ENCODE measurements around the gene ATP13A4.

ATP13A4 gene

DNA sequence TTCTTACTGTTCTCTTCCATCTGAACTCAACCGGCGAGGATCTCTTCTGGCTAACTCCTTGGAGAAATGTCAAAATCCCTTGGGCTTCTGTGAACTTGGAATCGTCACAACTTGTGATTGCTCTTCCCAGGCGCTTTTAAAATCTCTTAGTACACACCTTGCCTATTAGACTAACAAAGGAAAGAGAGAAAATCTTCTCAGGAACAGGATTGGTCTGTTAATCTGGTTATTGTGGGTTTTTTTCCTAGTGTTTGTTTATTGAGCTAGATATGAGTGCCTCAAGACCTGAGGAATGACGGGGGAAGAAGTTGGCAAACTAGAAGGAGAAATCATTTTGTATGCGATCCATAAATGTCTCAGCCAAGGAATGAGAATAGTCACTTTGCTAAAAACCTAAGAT, 176.0 kb downstream of the ATP13A4 start, which contains the start of gene ATP13A5:
TSS of gene ATP13A5 (minus strand) at position 48 of the 400 bp plus-strand sequence. CDS start at position 20, 28 bp downstream.
- no peak for DNase-seq (ENCODE audit: extremely low read depth, low read depth)
- TF ChIP-seq, protein P1, sequence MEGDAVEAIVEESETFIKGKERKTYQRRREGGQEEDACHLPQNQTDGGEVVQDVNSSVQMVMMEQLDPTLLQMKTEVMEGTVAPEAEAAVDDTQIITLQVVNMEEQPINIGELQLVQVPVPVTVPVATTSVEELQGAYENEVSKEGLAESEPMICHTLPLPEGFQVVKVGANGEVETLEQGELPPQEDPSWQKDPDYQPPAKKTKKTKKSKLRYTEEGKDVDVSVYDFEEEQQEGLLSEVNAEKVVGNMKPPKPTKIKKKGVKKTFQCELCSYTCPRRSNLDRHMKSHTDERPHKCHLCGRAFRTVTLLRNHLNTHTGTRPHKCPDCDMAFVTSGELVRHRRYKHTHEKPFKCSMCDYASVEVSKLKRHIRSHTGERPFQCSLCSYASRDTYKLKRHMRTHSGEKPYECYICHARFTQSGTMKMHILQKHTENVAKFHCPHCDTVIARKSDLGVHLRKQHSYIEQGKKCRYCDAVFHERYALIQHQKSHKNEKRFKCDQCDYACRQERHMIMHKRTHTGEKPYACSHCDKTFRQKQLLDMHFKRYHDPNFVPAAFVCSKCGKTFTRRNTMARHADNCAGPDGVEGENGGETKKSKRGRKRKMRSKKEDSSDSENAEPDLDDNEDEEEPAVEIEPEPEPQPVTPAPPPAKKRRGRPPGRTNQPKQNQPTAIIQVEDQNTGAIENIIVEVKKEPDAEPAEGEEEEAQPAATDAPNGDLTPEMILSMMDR (IDR thresholded peaks at IDR 0.05; ENCODE audit: low read depth, low read length, missing control alignments), result no peak
- no peak within 1 kb of the TSS for H3K4me3 ChIP-seq (replicated peaks; ENCODE audit: low read depth, low read length)

DNA sequence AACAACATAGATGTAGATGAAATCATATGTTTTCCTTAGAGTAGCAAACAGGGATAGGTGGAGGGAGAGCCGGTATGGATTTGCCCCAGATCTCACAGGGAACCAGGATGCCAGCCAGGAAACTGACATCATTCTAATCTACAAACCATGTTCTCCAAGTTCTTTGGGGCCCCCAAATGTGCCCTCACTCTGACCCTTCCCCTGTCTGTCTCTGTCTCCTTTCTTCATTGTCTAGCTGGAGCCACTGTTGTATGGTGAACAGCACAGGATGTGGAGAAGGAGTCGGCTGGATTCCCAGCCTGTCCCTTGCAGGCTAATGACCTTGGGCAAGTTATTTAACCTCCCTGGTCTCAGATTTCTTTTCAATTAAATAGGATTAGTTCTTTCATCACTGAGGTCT, 177.1 kb downstream of the ATP13A4 start:
- DNase-seq (ENCODE audit: extremely low read depth, low read depth), result no peak
- no peak overlapping the region for H3K4me3 ChIP-seq (replicated peaks; ENCODE audit: low read depth, low read length)
- TF ChIP-seq, protein P1 (IDR thresholded peaks at IDR 0.05; ENCODE audit: low read depth, low read length, missing control alignments), result no peak

DNA sequence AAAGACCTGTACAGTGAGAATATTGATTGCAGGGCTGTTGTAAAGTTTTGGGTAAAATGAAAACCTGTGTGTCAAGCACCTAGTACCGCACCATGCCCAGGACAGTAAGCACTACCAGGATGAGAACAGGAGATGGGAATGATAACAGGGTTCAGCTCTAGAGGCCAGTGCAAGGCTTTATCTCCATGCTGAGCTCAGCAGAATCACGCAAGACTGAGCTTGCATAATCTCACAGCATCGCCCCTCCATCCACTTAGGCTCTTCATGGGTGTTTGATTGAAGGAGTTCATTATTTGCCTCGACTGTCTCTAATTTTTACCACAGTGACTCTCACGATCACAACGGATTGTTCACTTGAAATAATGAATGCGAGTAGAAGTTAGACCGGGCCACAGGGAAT, 179.1 kb downstream of the ATP13A4 start:
- H3K4me3 ChIP-seq (replicated peaks; ENCODE audit: low read depth, low read length), result no peak overlapping the region
- TF ChIP-seq, protein P1 (IDR thresholded peaks at IDR 0.05; ENCODE audit: low read depth, low read length, missing control alignments), result no peak
- DNase-seq (ENCODE audit: extremely low read depth, low read depth), result no peak

DNA sequence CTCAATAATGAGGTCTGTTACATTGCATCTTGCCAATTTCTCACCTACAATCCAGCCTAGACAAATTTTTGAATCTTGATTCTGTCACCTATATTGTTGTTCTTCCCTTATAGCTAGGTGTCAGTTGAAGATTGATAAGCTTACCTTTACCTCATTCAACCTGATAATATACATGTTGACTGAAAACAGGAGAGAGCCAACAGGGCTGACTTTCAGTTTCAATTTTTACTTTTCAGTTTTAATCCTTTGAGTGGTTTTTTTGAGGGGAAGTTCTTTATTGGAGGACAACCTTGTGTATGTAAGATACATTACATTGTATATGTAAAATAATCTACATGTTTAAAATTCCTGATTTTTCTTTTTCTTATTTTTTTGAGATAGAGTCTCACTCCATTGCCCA, 181.9 kb downstream of the ATP13A4 start:
- no peak for DNase-seq (ENCODE audit: extremely low read depth, low read depth)
- H3K4me3 ChIP-seq (replicated peaks; ENCODE audit: low read depth, low read length), result no peak overlapping the region
- TF ChIP-seq, protein P1 (IDR thresholded peaks at IDR 0.05; ENCODE audit: low read depth, low read length, missing control alignments), result no peak

DNA sequence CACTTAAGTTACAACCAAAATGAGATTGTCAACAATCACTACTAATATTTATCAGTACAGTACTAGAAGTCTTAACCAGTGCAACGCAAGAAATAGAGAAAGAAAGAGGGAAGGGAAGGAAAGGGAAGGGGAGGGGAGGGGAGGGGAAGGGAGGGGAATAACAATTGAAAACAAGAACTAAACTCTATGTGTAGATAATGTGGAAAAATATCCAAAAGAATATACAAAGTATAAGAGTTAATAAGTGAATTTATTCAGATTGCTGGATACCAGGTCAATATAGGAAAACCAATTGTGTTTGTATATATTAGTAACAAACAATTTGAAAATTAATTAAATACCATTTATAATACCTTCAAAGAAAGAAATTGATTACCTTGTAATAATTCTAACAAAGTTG, 186.8 kb downstream of the ATP13A4 start:
- no peak overlapping the region for H3K4me3 ChIP-seq (replicated peaks; ENCODE audit: low read depth, low read length)
- DNase-seq (ENCODE audit: extremely low read depth, low read depth), result no peak
- TF ChIP-seq, protein P1 (IDR thresholded peaks at IDR 0.05; ENCODE audit: low read depth, low read length, missing control alignments), result no peak

DNA sequence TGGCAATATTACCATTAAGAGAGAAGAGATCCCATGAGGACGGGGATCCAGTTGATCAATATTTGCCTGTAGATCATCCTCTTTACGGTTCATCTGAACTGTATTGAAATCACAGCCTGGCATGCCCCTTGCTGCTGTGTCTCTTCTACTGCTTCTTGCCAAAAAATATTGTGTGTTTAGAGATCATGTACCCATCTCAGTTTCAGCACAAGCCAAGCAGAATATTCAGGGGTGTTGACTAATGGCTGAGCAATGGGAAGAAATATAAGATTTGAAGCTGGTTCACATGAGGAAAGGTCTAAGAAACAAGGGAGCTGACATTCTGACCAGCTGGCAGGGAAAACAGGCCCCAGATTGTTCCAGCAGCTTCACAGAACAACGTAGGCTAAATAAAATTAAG, 197.4 kb downstream of the ATP13A4 start:
- H3K4me3 ChIP-seq (replicated peaks; ENCODE audit: low read depth, low read length), result no peak overlapping the region
- DNase-seq (ENCODE audit: extremely low read depth, low read depth), result no peak
- TF ChIP-seq, protein P1 (IDR thresholded peaks at IDR 0.05; ENCODE audit: low read depth, low read length, missing control alignments), result no peak

DNA sequence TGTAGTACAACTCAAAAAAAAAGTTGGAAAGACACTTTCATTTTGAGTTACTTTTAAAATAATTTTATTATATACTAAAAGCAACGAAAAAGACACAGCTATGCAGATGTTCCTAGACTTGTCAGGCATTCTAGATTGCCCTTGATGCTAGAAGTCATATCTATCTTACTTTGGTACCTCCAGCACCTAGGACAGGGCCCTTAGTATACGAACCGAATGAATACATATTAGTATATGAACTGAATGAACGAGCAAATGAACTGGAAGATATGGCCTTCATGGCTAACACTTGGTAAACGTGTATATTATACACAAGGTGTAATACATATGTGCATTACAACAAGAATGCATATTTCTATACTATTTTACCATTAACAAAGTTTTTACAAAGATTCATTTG, 200.3 kb downstream of the ATP13A4 start:
- TF ChIP-seq, protein P1 (IDR thresholded peaks at IDR 0.05; ENCODE audit: low read depth, low read length, missing control alignments), result no peak
- DNase-seq (ENCODE audit: extremely low read depth, low read depth), result no peak
- H3K4me3 ChIP-seq (replicated peaks; ENCODE audit: low read depth, low read length), result no peak overlapping the region
